ENCODE measurements around the gene ARHGEF17. TPM values are rescaled to one million over a fixed set of nuclear protein-coding genes. Genes with fewer than 3 reads are reported as not detected.

ARHGEF17 gene
- total RNA-seq, 1 experiment from 2014 or later: 17.5 TPM

DNA sequence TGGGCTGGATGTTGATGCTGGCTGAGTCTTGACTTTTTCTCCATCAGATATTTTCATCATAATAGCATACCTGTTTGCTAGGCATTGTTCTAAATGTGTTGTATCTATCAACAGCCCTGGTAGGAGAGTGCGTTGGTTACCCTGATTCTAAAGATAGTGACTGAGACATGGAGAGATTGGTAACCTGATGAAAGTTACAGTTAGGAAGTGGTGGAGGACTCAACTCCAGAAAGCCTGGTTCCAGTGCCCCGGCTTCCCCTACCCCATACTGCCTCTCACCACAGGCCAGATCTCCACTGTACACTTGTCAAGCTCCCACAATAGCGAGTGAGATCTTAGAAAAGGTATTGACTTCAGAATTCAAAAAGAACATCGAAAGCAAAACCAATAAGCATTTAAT, 45.3 kb downstream of the ARHGEF17 start:
- DNase-seq (ENCODE audit: low read depth): no peak

DNA sequence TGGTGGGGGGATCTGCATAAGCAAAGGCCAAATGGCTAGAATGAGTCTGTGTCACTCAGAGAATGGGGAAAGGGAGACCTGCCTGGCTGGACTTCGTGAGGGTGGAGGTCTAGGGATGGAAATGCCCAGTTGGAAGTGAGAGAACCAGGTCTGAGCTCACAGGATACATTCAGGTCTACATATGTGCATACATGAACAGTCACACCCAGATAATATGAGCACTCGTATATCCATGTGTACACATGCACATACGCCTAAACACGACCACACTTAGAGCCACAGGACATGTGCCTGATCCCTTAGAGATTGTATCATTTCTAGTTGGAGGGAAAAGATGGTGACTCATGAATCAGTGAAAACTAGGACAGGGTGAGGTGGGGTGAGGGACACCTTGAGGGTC, 47.0 kb downstream of the ARHGEF17 start:
- no peak for DNase-seq (ENCODE audit: low read depth)

DNA sequence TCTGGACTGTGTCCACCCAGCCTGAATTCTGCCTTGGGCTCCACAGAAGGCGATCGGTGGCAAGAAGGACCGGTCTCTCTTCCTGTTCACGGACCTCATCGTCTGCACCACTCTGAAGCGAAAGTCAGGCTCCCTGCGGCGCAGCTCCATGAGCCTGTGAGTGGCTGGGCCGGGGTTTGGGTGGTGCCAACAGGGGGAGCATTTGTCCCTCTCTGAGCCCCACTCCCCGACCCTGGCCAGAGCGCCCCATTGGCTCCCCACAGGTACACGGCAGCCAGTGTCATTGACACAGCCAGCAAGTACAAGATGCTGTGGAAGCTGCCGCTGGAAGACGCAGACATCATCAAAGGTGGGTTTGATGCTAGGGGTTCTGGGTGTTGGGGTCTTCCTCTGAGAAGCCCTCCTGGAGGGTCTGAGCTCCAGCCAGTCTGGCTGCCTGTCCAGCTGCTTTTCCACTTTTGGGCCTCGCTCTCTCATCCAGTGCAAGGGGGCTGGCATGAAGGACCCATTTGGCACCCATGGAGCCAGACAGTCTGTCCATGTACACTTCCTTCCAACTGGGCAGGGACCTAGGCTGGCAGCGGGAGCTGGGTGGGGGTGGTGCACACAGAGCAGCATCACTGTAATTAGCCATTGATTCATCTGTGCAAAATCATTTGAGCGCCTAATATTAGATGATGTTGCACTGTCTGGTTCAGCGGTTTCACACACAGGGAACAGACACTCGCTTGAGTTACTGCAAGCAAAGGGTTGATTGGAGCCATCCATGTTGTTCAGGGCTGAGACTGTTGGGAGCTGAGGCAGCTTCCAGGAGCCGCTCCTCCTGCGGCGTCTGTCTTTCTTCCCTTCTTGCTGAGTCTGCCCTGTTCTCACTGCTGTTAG, 49.1 kb downstream of the ARHGEF17 start:
- no peak for DNase-seq (ENCODE audit: low read depth)

DNA sequence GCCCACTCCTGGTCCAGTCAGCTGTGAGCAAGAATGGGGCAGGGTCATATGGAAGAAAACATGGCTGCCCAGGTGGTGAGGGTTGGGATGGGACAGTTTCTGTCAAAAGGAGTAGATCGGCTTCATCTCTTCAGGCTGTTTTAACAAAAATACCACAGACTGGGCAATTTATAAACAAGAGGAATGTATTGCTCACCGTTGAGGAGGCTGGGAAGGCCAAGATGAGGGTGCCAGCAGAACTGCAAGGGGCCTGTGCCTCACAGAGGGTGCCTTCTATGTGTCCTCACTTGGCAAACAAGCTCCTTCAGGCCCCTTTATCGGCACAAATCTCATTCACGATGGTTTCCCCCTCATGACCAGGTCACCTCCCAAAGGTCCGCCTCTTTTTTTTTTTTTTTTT, 50.0 kb downstream of the ARHGEF17 start:
- DNase-seq (ENCODE audit: low read depth): peak; percentile 28

DNA sequence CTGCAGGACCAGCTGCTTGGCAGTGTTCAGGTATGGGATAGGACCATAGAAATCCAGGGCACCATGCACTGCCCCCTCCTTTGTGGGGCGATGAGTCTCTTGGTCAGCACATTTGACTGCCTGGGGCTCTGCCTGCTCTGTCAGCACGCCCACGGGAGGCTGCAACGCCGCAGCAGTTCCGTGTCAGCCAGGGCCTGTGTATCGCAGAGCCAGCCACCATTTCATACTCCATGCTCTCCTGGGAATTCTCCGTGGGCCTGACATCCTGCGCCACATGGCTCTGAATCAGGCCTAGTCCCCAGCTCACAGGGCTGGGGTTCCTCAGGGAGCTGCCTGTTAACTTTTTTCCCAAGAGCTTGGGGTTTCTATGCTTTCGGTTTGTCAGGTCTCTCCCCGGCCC, 51.3 kb downstream of the ARHGEF17 start:
- DNase-seq (ENCODE audit: low read depth): no peak

DNA sequence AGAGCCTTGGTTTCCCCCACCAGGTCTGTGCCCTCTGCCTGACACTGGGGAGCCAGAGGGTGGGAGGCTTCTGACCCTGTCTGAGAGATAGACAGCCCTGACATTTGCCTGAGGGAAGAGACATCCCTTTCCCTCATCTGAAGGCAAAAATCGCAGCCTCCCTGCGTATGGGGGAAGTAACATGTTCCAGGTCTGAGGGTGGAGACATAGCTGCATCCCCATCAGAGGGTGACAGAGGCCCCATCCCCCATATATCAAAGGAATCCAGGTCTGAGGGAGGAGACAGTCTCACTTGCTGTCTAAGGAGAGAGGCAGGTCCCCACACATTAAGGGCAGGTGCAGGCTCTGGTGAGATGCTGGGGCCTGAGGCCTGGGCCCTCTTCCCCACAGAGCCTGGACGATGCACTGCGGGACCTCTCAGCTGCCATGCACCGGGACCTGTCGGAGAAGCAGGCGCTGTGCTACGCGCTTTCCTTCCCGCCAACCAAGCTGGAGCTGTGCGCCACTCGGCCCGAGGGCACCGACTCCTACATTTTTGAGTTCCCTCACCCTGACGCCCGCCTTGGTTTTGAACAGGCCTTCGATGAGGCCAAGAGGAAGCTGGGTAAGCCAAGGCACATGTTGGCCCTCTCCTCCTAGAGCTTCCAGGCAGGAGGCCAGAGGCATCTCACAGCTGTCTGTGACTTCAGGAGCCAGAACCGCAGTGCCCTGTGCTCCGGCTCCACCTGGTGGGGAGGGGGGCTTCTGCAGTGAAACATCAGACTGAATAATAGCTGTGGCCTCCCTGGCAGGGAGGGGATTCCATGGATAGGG, 52.1 kb downstream of the ARHGEF17 start:
- DNase-seq (ENCODE audit: low read depth): peak; percentile 39

DNA sequence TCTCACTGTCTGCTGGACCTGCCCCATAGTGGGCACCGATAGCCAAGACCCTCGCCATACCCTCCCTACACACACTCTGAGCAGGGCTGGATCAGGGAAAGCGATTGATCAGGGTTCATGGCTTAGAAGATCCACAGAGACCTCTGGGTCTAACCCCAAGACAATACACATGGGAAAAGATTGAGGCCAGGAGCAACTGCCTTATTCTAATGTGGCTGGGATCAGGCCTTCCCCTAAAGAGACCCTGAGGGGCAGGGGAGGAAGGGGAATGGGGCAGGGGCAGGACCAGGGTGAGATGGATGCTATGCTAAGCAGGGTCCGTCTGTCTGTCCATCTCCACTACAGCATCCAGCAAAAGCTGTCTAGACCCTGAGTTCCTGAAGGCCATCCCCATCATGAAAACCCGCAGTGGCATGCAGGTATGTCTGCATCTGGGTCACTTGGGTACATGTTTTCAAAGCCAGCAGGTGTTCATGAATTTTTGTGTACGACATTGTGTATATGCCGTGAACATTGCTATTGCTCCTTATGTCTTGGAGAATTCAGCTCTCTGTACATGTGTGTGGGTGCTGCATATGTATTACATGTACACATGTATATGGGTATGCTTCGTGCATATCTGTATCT, 52.8 kb downstream of the ARHGEF17 start:
- DNase-seq (ENCODE audit: low read depth): no peak

DNA sequence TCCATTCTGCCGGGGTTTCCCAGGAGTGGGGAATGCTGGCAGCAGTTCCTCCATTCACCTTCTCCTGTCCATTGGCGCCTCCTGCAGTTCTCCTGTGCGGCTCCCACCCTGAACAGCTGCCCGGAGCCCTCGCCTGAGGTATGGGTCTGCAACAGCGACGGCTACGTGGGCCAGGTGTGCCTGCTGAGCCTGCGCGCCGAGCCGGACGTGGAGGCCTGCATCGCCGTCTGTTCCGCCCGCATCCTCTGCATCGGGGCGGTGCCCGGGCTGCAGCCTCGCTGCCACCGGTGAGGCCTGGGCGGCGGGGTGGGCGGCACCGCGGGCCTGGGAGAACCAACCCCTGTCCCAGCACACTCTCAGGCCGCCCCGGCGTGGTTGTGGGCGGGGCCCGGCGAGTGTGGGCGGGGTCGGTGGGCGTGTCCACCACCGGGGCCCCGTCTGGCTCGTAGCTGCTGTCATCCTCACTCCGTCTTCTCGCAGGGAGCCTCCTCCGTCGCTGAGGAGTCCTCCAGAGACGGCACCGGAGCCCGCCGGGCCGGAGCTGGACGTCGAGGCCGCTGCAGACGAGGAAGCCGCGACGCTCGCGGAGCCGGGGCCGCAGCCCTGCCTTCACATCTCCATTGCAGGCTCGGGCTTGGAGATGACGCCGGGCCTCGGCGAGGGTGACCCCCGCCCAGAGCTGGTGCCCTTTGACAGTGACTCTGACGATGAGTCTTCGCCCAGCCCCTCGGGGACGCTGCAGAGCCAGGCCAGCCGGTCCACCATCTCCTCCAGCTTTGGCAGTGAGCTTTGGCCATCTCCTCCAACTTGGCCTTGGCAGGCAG, 54.1 kb downstream of the ARHGEF17 start:
- no peak for DNase-seq (ENCODE audit: low read depth)

DNA sequence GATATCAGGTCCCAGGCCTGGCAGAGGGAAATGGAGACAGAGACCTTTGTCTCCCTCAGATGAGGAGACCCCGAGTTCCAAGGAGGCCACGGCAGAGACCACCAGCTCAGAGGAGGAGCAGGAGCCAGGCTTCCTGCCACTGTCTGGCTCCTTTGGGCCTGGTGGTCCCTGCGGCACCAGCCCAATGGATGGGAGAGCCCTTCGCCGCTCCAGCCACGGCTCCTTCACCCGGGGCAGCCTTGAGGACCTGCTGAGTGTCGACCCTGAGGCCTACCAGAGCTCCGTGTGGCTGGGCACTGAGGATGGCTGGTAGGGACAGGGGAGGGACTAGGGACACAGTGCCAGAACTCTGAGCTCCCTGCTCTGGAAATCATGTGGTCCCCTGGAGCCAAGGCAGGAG, 55.1 kb downstream of the ARHGEF17 start:
- no peak for DNase-seq (ENCODE audit: low read depth)

DNA sequence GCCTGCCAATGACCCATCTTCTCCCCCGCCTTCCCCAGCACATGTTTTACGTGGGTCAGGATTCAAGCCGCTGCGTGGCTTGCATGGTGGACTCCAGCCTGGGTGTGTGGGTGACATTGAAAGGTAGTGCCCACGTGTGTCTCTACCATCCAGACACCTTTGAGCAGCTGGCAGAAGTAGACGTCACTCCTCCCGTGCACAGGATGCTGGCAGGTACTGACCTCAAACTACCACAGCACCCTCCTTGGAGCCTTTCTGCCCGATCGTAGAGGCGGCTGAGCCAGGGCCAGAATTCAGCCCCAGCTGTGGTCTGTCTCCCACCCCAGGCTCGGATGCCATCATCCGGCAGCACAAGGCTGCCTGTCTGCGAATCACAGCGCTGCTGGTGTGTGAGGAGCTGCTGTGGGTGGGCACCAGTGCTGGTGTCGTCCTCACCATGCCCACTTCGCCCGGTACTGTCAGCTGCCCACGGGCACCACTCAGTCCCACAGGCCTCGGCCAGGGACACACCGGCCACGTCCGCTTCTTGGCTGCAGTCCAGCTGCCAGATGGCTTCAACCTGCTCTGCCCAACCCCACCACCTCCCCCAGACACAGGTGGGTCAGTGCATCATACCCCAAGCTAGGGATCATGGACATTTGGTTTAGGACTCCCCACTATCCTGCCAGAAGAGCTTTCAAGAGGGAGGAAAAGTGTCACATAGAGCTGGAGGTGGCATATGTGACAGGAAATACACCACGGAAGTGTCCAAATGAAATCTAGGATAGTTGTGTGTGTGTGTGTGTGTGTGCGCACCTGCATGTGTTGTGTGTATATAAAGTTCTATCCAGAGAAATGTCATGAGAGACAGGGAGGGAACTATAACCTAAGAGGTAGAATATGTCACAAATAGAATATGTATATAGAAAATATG, 57.5 kb downstream of the ARHGEF17 start:
- no peak for DNase-seq (ENCODE audit: low read depth)

DNA sequence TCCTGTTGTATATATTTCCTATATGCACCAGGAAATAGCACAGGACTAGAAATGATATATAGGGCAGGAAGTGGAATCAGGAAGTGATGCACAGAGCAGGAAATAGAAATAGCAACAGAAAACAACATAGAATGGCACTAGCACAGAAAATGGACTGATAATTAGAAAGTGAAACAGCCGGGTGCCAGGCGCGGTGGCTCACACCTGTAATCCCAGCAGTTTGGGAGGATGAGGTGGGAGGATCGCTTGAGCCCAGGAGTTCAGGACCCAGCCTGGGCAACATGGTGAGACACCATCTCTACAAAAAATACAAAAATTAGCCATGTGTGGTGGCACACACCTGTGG, 58.2 kb downstream of the ARHGEF17 start:
- DNase-seq (ENCODE audit: low read depth): no peak

DNA sequence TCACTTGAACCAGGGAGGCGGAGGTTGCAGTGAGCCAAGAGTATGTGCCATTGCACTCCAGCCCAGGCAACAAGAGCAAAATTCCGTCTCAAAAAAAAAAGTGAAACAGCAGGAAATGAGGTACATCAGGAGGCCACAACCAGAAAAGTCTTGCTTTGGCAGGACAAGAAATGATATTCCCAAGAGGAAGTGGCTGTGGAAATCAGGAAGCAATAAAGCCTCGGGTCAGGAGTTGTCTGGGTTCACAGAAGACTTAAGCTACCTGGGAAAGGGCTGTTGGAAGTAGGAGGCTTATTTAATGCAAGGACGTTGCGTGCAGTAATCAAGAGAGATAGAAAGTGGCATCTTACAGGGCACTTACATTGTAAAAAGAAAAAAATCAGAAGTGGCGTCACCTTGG, 58.9 kb downstream of the ARHGEF17 start:
- no peak for DNase-seq (ENCODE audit: low read depth)

DNA sequence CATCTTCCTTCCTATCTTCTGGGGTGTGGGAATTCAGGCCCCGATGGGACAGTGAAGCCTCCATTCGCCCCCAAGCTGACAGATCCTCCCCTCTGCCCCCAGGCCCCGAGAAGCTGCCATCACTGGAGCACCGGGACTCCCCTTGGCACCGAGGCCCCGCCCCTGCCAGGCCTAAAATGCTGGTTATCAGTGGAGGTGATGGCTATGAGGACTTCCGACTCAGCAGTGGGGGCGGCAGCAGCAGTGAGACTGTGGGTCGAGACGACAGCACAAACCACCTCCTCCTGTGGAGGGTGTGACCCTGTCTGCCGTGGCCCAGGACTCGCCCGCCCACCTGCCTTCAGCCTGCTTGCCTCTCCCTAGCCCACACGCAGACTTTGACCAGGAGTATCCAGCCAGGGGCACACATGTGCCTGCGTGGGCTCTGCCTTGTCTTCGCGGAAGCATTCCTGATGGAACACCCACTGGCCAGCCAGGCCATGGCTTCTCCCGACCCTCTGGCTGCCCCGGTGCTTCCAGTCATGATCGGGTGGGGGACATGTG, 59.5 kb downstream of the ARHGEF17 start:
- DNase-seq (ENCODE audit: low read depth): no peak

DNA sequence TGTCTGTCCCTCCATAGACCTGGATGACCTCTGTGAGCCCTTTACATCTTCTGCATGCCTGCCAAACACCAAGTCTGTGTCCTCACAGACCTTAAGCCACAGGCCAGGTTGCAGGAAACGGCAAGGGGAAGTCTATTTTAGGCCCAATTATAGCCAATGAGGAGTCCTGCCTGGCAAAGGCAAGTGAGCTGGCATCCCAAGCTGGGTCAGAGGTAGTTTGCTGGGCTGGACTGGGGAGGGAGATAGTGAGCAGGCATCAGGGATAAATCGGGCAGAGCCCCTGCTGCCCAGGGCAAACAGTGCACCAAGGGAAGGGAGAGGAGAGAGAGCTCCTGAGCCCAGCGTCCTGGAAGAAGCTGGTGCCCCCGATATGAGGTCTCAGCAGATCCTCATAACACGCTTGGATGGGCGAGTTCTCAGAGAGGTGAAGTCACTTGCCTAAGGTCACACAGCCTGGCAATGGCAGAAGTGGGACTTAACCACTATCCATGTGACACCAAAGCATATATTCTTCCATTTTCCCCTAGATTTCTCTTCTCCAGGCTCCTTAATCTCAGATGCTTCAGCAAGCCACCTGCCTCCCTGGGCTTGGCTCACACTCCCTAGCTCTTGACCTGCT, 64.4 kb downstream of the ARHGEF17 start:
- peak; percentile 46 for DNase-seq (ENCODE audit: low read depth)

DNA sequence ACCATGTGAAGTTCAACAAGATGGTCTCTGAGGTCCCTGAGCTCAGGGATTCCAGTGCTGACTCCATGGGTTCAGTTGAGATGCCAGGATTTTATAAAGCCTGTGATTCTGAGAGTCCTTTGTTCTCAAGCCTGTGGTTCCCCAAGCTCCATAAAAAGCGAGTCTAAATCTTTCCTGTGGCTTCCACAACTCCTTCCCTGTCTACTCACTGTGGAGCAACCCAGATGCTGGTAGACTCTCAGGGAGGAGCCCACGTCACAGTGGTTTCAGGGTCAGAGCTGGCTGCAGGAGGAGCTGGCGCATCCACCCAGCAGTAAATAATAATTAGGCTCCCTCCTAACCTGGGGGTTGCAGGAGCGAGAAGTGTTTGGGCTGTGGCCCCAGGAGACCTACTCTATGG, 66.1 kb downstream of the ARHGEF17 start:
- DNase-seq (ENCODE audit: low read depth): no peak

DNA sequence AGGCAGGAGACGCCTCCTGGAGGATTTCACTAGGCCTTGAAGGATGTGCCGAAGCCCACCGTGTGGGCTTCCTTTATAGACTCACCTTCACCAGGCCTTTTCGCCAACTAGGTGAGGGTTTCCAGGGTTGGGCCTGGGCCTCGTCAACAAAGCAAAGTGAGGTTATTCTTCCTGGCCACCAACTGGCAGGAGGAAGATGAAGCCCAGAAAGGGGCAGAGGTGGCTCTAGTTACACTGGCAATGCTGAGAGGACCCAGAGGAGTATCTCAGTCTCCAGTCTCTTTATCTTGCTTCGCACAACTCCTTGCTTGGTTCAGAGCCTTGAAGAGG, 67.7 kb downstream of the ARHGEF17 start:
- no peak for DNase-seq (ENCODE audit: low read depth)

DNA sequence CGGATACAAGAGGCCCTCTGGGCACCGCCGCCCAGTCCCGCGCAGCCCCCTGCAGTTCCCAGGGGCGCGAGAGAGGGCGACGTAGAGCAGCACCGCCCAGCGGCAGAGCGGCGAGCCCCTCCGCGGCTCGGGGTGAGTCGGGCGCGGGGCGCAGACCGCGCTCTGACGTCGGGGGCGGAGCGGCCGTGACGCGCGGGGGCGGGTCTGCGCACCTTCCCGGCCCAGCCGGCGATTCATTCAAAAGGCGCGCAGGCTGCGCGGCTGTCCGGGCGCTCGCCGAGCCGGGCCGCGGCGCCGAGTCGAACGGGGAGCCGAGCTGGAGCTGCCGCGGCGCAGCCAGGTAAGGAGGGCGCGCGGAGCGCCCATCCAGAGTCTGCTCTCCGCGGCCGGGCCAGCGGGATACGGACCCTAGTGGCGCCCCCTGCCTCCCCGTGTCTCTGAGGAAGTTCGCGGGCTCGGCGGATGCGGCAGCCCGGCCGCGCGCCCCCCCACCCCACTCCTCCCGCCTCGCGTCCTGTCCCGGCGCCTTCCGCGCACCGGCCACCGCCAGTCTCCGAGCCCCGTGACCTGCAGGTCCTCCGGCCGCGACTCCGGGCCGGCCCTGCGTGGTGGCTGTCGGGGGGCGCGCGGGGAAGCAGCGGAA, 68.2 kb downstream of the ARHGEF17 start, which contains the start of gene RELT:
Gene RELT, plus strand, starts transcription at position 240 of the 643 bp plus-strand sequence. CDS start 12,738 bp downstream, outside the sequence.
- DNase-seq (ENCODE audit: low read depth): peak; percentile 88

DNA sequence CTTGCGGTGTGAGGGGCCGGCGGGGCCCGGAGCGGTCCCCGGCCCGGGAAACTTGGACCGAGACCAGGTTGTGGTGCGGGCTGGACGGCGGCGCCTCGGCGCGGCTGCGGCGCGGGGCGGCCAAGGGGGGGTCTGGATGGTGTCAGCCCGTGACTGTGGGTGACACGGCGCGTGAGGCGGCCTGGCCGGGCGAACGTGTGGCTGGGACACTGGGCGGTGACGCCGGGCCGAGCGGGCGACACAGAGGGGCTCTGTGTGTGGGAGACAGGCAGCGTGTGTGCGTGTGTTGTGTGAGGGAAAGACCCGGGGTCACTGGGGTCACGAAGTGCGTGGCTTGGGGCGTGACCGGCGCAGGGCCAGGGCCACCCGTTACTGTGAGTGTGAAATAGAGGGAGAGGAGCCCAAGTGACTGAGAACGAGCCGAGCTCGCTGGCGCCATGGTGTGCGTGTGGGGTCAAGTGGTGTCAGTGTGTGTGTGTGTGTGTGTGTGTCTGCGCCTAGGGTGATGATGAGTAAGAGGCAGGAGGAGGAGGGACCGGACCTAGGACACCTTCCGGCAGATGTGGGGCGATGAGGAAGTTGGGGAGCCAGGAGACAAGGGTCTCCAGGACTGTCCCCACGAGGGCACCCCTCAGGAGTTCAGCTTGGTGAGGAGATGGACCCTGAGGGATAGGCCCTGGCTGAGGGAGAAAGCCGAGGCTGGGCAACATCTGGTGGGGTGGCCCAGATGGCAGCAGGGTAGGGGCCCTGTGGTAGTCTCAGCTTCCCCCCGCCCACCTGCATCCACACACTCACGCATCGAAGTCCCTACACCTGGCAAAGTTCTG, 68.9 kb downstream of the ARHGEF17 start:
- DNase-seq (ENCODE audit: low read depth): peak; percentile 85
